ENCODE data around the gene APOBEC3A.
"Not testable (repeated sequence)": the region's sequence is repeated elsewhere in the genome, so short reads cannot be mapped to it uniquely, and the experiment has no call there.

The APOBEC3A gene

DNA sequence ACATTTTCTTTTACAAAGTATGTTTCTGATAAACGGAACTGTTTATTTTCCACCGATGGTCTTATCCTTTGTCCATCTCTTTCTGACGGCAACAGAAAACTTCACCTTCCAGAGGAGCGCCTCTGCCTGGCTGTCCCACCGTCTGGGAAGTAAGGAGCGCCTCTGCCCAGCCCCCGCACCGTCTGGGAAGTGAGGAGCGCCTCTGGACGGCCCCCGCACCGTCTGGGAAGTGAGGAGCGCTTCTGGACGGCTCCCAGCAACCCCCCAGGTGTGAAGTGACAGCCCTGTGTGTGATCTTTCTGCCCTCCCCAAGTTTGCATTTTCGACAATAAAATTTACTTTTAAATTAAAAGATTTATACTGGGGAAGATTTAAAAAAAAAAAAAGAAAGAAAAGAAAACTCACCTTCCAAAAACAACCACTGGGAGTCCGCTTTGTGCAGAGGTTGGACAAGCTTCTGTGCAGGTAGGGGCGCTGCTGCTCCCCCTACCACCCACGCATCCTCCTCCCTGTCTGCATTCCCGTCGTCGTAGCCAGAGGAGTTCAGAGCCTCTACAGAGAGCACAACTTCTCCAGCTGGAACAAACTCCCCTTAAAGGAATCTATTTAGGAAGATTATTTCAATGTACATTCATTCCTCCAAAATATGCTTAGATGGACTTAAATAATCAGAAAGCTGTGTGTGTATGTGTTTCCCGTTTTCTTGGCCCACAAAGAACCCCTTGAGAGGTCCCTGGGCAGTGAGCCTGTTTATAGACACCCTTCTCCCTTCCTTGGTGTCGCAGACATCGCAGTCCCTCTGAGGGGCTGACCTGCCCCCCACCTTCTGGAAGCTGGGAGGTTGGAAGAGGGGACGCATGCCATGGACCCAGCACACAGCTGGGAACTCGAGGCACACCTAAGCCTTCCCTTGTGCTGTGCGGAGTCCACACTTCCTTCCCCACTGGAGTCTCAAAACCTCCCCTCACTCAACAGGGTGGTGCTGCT lies 23.9 kb downstream of the APOBEC3A start:
- DNase-seq (ENCODE audit: low spot score): no peak

DNA sequence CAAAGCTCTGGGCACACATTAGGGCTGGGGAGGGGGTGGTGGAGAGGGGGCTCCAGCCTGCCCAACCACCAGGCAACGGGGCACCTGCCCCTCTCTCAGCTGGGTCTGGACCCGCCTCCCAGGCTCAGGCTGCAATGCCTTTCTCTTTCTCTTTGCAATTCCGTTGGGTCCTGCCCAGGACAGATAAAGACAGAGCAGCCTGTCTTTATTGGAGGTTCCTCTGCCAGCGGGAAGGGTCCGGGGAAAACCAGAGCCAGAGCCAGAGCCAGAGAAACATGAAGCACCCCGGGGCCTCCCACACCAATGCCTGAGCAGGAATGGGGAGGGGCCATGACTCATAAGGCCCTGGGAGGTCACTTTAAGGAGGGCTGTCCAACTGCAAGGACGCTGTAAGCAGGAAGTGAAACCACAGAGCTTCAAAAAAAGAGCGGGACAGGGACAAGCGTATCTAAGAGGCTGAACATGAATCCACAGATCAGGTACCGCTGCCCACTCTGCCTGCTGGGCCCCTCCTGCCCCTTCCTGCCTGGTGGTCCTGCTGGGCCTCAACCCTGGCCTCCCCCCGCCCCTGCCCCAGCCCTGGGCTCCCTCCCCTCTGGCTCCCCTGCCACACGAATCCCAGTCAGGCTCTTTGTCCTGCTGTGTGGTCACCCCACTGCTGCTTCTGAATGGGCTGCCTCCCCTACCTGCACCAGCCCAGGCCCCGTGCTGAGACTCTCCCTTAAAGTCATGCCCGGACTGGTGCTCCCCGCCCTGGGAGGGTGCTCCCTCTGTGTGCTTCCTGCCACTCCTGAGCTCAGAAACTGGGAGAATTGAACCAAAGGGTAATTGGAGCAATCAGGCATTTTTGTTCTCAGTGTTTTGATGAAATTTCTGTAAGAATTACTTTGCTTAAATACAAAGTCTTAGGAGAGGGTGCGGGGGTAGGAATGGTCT lies 24.9 kb downstream of the APOBEC3A start, which contains the start of gene APOBEC3B:
Gene APOBEC3B (plus strand): TSS at position 356 of the 936 bp plus-strand sequence. CDS start 107 bp downstream, at position 463.
- DNase-seq (ENCODE audit: low spot score): peak; percentile 80

DNA sequence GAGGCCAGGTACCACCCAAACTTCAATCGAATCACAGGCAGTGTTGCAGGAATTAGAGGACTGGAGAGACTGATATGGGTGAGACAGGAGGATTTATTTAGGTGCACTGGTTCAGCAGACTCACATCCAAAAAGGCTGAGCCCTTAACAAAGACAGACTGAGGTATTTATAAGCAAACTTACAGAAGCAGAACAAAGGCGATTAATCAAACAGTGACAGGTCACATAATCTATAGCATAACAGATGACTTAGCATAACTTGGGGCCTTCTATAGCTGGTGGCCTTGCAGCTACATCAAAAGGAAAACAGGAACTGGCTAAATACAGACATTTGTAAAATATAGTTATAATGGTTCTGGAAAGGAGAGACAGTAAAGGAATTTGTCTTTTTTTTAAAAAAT lies 26.8 kb downstream of the APOBEC3A start:
- no peak for DNase-seq (ENCODE audit: low spot score)

DNA sequence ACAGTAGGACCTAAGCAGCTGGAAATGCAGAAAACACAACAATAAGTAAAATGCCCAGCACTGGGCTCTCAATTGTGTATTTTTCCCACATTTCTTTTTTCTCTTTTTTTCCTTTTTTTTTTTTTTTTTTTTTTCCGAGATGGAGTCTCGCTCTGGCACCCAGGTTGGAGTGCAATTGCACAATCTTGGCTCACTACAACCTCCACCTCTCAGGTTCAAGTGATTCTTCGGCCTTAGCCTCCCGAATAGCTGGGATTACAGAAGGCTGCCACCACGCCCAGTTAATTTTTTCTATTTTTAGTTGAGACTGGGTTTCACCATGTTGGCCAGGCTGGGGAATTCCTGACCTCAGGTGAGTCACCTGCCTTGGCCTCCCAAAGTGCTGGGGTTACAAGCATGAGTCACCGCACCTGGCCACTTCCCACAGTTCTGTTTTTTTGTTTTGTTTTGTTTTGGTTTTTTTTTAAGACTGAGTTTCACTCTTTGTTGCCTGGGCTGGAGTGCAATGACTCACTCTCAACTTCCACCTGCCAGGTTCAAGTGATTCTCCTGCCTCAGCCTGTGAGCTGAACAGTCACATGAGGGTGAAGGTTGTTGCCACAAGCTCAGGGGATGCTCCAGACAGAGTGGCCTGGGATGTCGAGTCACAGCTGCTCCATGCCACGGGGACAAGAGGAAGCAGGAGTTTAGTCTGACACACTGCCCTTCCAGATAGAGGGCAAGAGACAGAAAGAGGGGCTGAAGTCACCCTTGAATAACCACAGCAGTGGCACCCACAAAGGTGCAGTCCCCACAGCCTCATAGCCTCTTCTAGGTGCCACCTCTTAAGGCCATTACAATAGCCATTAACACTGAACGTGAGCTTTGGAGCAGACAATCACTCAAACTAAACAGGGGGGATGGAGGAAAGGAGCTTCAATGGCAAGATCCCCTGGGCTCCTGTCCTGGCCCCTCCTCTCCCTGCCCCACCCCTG lies 27.7 kb downstream of the APOBEC3A start:
- DNase-seq (ENCODE audit: low spot score): peak; percentile 79

DNA sequence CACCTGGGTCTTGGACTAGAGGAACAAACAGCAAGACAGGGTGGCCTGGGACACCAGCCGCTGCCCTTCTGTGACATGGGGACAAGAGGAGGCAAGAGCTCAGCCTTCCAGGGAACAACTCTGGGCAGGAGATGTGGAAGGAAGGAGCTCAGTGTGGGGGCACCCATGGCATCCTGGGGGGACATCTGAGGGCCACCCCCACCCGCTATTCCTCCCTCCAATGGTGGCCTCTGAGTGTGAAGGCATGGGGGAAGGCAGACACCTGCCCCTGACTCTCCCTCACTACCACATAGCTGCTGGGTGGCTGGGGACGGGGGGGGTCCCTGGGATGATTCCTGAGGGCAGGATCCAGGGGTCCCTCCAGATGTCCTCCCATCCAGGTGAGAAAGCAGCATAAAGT lies 29.2 kb downstream of the APOBEC3A start:
- DNase-seq (ENCODE audit: low spot score): no peak

DNA sequence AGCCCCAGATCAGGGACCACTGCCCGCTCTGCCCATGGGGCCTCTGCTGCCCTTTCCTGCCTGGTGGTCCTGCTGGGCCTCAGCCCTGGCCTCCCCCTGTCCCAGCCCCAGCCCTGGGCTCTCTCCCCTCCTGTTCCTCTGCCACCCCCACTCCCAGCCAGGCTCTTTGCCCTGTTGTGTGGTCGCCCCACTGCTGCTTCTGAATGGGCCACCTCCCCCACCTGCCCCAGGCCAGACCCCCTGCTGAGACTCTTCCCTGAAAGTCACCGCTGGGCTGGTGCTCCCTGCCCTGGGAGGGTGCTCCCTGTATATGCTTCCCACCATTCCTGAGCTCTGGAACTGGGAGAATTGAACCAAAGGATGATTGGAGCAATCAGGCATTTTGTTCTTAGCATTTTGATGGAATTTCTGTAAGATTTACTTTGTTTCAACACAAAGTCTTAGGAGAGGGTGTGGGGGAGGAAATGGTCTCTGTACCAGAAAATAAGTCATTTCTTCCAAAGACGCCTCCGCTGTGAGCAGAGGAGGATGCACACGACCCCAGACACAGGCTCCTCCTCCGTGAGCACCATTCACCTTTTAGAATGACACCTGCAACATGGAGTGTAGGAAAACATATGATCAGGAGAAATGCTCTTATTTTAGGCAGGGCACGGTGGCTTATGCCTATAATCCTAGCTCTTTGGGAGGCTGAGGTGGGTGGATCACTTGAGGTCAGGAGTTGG lies 29.9 kb downstream of the APOBEC3A start:
- no peak for DNase-seq (ENCODE audit: low spot score)

DNA sequence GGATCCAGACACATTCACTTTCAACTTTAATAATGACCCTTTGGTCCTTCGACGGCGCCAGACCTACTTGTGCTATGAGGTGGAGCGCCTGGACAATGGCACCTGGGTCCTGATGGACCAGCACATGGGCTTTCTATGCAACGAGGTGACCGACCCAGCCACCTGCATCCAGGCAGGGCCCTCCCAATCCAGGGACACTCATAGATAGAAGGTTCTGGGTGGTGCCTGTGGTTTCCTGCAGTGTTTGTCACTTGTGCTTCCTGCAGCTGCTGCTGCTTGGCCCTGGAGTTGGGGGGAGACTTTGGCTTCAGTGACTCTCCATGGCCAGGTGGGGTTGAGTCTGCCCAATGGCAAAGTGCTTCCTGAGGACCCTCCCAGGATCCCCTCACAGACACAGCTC lies 32.1 kb downstream of the APOBEC3A start:
- DNase-seq (ENCODE audit: low spot score): no peak

DNA sequence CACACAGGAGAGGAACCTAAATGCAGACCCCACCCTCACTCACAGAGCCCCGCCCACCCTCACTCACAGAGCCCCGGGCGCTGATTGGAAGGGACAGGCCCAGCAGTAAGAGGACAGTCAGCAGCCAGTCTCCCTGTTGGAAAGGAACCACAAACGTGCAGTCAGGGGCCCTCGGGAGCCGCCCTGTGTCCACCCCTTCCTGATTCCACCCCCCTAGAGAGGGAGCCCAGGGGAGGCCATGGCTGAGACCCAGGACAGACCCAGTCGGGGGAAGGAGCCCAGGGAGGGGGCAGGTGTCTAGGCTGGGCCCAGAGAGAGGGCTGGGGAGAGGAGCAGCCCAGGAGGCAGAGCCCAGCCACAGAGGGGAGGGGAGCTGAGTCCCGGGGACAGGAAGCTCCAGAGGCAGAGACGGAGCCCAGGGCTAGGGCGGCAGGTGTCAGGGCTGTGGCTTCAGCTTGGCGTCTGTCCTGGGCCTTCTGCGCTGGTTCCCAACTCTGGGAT lies 35.5 kb downstream of the APOBEC3A start:
- DNase-seq (ENCODE audit: low spot score): not testable (repeated sequence)

DNA sequence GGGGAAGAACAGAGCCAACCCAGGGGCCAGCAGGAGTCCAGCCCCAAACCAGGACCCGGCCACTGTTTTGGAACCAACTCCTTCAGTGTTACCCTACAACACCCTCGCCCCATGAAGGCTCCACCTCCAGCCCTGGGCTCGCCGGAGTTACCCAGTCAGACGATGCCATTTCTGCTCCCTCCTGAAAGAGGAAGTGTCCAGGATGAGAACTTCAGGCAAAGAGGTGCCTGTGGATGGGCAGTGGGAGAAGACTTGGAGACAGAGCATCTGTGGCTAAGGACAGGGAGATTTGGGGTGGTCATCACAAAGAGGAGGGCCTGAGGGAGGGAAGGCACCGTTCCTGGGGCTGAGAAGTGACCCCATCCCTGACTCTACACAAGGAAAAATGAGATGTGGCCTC lies 38.7 kb downstream of the APOBEC3A start:
- no peak for DNase-seq (ENCODE audit: low spot score)

DNA sequence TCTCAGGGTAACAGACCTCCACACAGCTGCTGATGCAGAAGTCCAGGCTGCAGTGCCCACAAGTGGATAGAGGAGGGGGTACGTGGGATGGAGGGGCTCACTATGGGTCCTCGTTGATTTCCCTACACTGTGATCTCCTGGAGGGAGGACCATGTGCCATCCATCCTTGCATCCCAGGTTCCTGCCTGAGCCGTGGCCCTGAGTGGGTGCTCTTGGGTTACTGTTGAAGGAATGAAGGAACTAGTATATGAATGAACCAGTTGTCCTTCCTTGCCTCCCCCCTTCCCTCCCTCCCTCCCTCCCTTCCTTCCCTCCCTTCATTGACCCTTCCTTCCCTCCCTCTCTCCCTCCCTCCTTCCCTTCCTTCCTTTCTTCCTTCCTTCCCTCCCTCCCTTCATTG lies 40.1 kb downstream of the APOBEC3A start:
- no peak for DNase-seq (ENCODE audit: low spot score)

DNA sequence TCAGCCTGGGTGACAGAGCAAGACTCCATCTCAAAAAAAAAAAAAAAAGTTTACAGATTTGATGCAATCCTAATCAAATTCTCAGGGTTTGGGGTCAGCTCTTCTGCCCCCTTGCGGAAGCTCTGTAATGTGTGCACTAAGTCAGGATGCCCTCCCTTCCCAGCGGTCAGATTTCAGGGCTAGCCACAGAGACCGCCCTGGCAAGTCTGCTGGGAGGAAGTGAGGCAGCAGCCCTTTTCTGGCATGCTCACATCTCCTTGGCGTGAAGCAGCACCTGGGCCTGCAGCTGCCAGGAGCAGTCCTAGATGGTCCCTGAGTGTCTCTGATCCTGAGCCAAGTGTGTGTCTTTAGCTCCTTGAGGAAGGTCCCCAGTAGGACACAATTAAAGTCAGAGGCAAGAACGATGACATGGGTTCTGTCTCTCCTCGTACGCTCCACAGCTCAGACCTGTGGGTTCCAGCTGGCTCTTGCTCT lies 45.8 kb downstream of the APOBEC3A start:
- peak; percentile 81 for DNase-seq (ENCODE audit: low spot score)

DNA sequence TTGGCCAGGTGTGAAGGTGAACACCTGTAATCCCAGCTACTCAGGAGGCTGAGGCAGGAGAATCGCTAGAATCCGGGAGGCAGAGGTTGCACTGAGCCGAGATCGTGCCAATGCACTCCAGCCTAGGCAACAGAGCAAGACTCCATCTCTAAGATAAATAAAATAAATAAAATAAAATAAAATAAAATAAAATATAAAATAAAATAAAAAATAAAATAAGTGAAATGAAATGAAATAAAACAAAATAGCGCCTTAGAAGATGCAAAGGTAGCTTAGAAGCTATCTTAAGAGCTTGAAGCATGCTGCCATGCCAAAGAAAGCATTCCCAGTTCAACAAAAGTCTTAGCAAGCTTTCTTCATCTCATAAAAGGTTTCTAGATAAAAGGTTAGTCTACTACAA lies 49.8 kb downstream of the APOBEC3A start:
- DNase-seq (ENCODE audit: low spot score): no peak

DNA sequence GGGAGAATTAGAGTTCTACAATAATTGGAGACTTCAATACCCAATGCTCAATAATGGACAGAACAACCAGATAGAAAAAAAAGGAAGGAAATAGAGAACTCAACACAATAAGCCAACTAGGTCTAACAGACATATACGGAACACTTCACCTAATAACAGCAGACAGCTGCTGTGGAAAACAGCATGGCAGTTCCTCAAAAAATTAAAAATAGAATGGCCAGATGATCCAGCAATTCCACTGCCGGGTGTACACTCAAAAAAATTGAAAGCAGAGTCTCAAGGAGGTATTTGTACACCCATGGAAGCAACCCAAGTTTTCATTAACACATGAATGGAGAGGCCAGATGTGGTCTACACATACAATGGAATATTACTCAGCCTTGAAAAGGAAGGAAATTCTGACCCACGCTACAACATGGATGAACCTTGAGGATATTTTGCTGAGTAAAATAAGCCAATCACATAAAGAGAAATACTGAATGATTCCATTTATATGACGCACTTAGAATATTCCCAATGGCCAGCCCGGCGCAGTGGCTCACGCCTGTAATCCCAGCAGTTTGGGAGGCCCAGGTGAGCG lies 51.0 kb downstream of the APOBEC3A start:
- DNase-seq (ENCODE audit: low spot score): not testable (repeated sequence)

DNA sequence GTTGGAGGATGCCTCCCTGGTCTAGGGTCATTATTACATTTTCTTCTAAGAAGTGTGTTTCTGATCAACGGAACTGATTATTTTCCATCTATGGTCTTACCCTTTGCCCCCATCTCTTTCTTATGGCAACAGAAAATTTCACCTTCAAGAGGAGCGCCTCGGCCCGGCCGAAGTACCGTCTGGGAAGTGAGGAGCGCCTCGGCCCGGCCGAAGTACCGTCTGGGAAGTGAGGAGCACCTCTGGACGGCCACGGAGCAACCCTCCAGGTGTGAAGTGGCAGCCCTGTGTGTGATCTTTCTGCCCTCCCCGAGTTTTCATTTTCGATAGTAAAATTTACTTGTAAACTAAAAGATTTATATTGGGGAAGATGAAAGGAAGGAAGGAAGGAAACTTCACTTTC lies 53.5 kb downstream of the APOBEC3A start:
- no peak for DNase-seq (ENCODE audit: low spot score)

Measured in LoVo (cell line).